HEK293T (cell line): ENCODE results near the gene EXOC4.

ENCODE experiments used
- BHLHE40 ChIP-seq: fragments of 450-650 bp; IDR thresholded peaks from 2 replicates; pipeline ENCODE4 v1.6.1; 2016; ENCODE audit warnings: mild to moderate bottlenecking, moderate library complexity, borderline replicate concordance
- FOXK2 ChIP-seq: fragments of 450-650 bp; IDR thresholded peaks from 2 replicates; pipeline ENCODE4 v1.6.1; 2016; ENCODE audit warnings: mild to moderate bottlenecking
- FOXM1 ChIP-seq: fragments of 450-650 bp; IDR thresholded peaks from 2 replicates; pipeline ENCODE4 v1.6.1; 2017; ENCODE audit warnings: mild to moderate bottlenecking, borderline replicate concordance
- HDGF ChIP-seq: fragments of 450-650 bp; IDR thresholded peaks from 2 replicates; pipeline ENCODE4 v1.6.1; 2017; ENCODE audit warnings: antibody characterized with exemption, borderline replicate concordance
- LEF1 ChIP-seq: fragments of 450-650 bp; IDR thresholded peaks from 2 replicates; pipeline ENCODE4 v1.6.1; 2017; ENCODE audit warnings: mild to moderate bottlenecking, borderline replicate concordance
- SP1 ChIP-seq: fragments of 450-650 bp; IDR thresholded peaks from 2 replicates; pipeline ENCODE4 v1.6.1; 2017
- SUZ12 ChIP-seq: fragments of 450-650 bp; IDR thresholded peaks from 2 replicates; pipeline ENCODE4 v1.6.1; 2016; ENCODE audit warnings: mild to moderate bottlenecking
- ZNF384 ChIP-seq: fragments of 450-650 bp; IDR thresholded peaks from 2 replicates; pipeline ENCODE4 v1.6.1; 2016

DNA sequence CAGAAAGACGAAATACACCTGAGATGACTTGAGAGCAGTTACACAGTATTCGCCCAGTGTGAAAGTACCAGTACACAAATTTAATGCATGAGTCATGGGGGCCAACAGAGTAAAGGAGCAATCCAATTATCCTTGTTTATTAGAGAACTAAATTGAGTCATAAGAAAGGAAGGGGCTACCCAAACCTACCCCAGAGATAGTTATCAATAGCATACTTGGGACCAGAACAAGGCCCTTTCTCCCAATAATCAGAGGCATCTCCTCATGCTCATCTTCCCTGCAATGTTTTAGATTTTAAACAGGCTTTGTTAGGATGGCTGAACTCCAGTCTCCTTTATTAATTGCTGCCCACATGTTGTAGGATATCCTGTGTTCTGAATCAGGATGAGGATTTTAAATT is 634.6 kb downstream of the EXOC4 start:
- TF ChIP-seq BHLHE40 (no peak), LEF1 (no peak), FOXM1 (no peak), SP1 (no peak), ZNF384 (no peak), HDGF (no peak), FOXK2 (no peak), SUZ12 (no peak)
